SKM-1 treated with dmso at 0.1 percent for 144 hours (cell line): ENCODE data around the gene RAB8B.
"Not testable (repeated sequence)": the region's sequence is repeated elsewhere in the genome, so short reads cannot be mapped to it uniquely, and the experiment has no call there.

ENCODE experiments used
- DNase-seq: peaks from one replicate; lab custom pipeline; 2025; ENCODE audit not compliant: unreplicated experiment; lab: John Stamatoyannopoulos, UW

Gene RAB8B

GRCh38 chr15:63206079-63206478, 16.7 kb downstream of the RAB8B start:
- DNase-seq: no peak

DNA sequence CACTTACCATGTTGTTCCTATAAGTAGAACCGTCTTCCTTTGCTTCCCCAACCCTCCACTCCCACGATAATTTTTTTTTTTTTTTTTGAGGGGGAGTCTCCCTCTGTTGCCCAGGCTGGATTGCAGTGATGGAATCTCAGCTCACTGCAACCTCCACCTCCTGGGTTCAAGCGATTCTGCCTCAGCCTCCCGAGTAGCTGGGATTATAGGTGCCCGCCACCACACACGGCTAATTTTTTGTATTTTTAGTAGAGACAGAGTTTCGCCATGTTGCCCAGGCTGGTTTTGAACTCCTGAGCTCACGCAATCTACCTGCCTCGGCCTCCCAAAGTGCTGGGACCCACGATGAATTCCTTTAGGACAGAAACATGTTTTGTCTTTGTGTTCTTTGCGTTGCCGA, 19.4 kb downstream of the RAB8B start:
- DNase-seq: not testable (repeated sequence)

DNA sequence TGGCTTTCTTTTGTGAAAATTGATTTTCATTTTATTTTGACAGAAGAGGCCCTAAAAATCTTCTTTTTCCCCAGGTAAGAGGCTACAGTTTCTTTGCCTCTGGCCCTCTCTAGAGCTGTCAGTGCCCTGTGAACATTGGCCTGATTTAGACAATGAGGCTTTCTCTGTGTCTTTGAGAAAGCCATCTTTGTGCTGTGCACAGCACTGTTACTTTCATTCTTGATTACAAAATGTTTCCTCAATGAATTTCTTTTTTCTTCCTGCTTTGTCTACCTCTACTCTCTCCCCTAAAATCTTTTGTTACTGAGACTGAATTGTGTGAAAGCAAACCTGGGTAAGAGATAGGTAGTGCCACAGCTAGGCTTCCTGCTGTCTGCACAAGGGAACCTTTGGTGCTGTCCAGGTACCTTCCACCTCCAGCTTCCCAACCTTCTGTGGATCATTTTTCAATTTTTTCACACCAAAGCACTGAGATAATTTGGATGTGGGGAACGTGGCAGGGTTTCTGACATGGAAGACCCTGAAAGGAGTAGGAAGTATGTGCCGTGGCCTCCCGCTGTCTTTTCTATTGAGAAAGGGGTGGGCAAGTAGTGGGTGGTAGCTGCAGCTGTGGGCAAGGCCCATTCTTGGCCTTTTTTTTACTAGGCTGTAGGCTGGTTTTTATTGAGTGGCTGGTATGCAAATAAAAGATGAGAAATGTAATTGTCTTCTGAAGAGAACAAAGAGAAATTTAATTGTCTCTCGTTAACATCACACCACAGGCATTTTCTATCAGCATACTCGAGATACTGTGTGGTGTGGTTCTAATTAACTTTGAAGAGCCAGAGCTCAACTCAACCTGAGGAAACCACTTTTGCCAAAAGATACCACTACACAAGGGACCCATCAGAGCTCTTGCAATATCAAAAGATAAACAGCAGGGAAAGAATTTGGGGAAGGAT, 21.0 kb downstream of the RAB8B start:
- no peak for DNase-seq

GRCh38 chr15:63211092-63211490, 21.7 kb downstream of the RAB8B start:
- DNase-seq: no peak

DNA sequence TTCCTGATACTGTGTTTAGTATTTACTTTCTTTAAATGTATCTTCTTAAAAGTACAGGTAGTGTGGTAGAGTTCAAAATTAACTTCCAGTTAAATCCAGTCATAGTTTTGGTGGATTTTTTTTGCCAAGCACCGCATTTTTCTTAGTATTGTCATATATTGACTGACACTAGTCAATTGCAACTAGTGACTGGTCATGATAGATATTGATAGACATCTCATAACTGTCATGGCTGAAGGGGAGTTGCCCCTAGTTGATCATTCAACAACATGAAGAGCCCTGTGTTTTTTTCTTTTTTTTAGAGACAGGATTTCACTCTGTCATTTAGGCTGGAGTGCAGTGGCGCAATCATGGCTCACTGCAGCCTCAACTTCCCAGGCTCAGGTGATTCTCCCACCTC, 22.1 kb downstream of the RAB8B start:
- no peak for DNase-seq

- DNase-seq: peak; percentile 54
Observed at GRCh38 chr15:63212050-63213004, 22.9 kb downstream of the RAB8B start.

- DNase-seq: no peak
Observed at GRCh38 chr15:63218100-63218808, 28.8 kb downstream of the RAB8B start.

- DNase-seq: no peak
Observed at GRCh38 chr15:63219196-63219710, 29.8 kb downstream of the RAB8B start.

- DNase-seq: no peak
Observed at GRCh38 chr15:63221346-63221745, 31.9 kb downstream of the RAB8B start.

GRCh38 chr15:63223463-63223862, 34.1 kb downstream of the RAB8B start:
- DNase-seq: no peak

- DNase-seq: no peak
Observed at GRCh38 chr15:63225381-63225780, 36.0 kb downstream of the RAB8B start.

DNA sequence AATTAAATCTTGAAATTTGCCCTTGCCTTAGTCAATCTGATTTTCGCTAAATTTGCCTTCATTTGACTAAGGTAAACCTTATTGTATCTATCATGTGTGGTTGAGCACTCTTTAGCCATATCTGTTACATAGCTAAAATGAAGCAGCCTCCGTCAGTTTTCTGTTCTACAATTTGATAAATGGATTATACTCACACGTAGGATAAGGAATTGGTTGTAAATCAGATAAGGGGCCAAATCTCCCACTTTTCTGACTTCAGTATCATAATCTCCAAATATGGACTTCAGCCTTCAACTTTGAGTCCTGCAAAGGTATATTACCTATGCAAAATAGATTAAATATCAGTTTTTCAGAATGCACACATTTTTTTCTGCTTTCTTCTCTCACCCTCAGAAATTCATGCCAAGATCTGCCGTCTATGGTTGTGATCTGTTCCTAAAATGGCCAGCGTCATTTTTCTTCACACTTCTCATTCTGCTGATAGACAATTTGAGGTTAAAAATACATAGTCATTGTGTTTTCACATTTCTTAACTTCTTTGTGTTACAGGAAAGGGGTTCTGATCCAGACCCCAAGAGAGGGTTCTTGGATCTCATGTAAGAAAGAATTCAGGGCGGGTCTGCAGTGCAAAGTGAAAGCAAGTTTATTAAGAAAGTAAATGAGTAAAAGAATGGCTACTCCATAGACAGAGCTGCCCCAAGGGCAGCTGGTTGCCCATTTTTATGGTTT, 36.9 kb downstream of the RAB8B start:
- DNase-seq: no peak

- DNase-seq: no peak
Observed at GRCh38 chr15:63226966-63227401, 37.6 kb downstream of the RAB8B start.

GRCh38 chr15:63227689-63228088, 38.3 kb downstream of the RAB8B start:
- no peak for DNase-seq

- no peak for DNase-seq
Observed at GRCh38 chr15:63231206-63231605, 41.8 kb downstream of the RAB8B start.

DNA sequence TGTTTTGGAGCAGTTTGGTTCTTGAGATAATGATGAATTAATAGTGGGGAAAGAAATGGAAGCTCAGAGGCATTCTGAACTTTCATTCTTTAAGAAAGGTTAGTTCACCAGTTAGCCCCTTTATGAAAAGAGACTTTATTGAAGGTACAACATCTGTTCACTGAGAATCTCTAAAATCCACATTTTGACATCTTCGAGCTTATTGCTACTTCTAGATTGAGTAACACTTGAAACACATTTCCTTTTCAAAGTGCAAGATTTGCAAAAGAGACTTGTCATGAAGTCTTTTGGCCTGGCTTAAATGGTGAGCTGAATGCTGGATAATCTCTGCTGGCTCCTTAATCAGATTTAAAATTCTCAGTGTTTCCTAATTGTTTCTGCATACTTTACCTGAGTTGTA, 42.3 kb downstream of the RAB8B start:
- DNase-seq: no peak

DNA sequence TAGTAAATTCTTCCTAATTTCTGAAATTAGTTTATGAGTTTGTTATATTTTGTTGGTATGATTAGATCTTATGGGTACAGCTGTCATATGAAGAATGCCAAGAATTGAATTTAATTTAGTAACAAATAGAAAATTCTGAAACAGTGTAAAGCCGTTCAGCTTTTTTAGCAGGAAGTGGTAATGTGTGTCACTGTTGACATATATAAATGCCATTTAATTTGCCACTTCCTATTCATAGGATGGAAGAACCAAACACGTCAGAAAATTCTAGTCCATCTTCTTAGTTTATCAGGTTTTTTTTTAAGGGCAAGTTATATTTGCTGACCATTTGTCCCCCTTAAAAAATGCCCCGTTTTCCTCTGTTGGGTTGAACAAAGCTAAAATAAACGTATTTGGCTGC, 43.0 kb downstream of the RAB8B start:
- peak; percentile 21 for DNase-seq

DNA sequence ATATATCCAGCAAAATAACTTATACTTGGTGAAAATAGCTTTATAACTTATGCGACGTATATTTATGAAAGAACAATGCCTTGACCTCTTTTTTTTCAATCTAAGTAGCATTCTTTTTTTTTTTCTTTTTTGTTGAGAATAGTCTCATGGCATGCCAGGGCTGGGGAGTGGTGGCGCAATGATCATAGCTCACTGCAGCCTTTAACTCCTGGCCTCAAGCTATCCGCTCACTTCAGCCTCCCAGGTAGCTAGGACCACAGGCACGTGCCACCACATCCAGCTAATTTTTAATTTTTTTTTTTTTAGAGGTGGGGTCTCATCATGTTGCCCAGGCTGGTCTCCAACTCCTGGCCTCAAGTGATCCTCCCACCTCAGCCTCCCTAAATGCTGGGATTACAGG, 43.5 kb downstream of the RAB8B start:
- DNase-seq: no peak

GRCh38 chr15:63233667-63234423, 44.4 kb downstream of the RAB8B start:
- no peak for DNase-seq
